Erythroblast (primary cell): ENCODE measurements around the gene PCDHGB6.
"Not testable (repeated sequence)": the region's sequence is repeated elsewhere in the genome, so short reads cannot be mapped to it uniquely, and the experiment has no call there.

Experiments
- GATA1 ChIP-seq: IDR thresholded peaks from 2 replicates; pipeline ENCODE4 v1.6.1; 2011; ENCODE audit warnings: low read depth, mild to moderate bottlenecking, control low read depth, low read length, moderate library complexity
- POLR2A ChIP-seq: IDR thresholded peaks from 2 replicates; pipeline ENCODE4 v1.6.1; 2011; ENCODE audit warnings: mild to moderate bottlenecking, low read length

- TF ChIP-seq POLR2A, GATA1: not testable (repeated sequence)
Observed at GRCh38 chr5:141414548-141415274, 6.9 kb downstream of the PCDHGB6 start.
